Transverse colon (tissue), 4 donors: ENCODE results near the gene KCNN1.

Source experiments
- CTCF ChIP-seq, 5 experiments: fragments of 200-600 bp in 3 of 5; fragments of 450-650 bp in 2 of 5; sonication (generic) in 3 of 5; IDR thresholded peaks; 1 replicate in 2 of 5; 2 replicates in 3 of 5; pipeline ENCODE4 v1.5.1; 2016 to 2017; ENCODE audit warnings: antibody characterized with exemption in 5 of 5, inconsistent platforms in 3 of 5, mild to moderate bottlenecking in 2 of 5, moderate library complexity in 1 of 5
- POLR2AphosphoS5 ChIP-seq, 3 donors: sonication (generic); formaldehyde crosslinking; IDR thresholded peaks; one replicate each; pipeline ENCODE4 v1.6.1; 2016; ENCODE audit warnings: antibody characterized with exemption in 3 of 3

GRCh38 chr19:18041054-18041453, 74.1 kb downstream of the KCNN1 start:
- no peak for TF ChIP-seq POLR2AphosphoS5 (IDR thresholded peaks at IDR 0.05)
- TF ChIP-seq CTCF (IDR thresholded peaks at IDR 0.05): no peak
